ENCODE results near the gene CDKN2B-AS1. TPM values are rescaled to one million over a fixed set of nuclear protein-coding genes. Genes with fewer than 3 reads are reported as not detected.
A peak's percentile ranks its signal among the peaks of the same experiment; 100 is the strongest.
"Not testable (repeated sequence)": the region's sequence is repeated elsewhere in the genome, so short reads cannot be mapped to it uniquely, and the experiment has no call there.

Gene CDKN2B-AS1
- total and polyA plus RNA-seq, 5 donors from 2014 or later: 0.36 to 1.1 (median 0.99) TPM; not detected in 2

DNA sequence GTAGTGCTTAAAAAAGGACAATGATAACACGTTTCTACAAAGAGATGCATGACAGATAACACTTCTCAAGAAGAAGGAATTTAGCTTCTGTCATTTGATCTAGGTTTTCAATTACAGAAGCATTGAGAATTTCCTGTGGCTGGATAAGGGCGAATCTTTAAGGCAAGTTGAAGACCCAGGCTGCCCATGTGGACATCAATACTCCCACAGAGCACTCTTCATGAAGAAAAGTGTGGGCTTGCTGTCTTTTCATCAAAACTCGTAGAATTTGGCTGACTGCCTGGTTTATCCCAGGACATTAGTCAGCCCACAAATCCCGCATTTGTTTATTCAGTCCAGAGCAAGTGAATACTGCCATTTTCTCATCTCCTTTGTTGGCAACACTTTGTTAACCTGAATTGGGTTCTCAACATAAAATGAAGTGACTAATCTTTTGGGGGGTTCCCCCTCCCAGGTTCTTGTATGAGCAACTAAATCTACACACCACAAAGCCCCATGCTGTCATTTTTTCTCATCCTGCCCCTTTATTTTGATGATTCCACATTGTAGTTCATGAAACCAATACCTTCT is 57.9 kb downstream of the CDKN2B-AS1 start:
- Histone ChIP-seq H3K9me3 (ENCODE audit: control insufficient read depth in 2 of 2, low read length in 2 of 2) (no peaks in the 10 kb centered on the region), H3K27me3 (ENCODE audit: control insufficient read depth, insufficient read depth, low read length) (no peaks in the 10 kb centered on the region), H3K4me3 (ENCODE audit: low read depth, low read length) (no peak overlapping the region), H3K27ac (ENCODE audit: insufficient read depth, low read length, poor library complexity, severe bottlenecking) (no peak overlapping the region), H3K4me1 (ENCODE audit: control insufficient read depth, insufficient read depth, low read length, poor library complexity, severe bottlenecking) (peaks cover 10% of the 10 kb centered on the region), H3K36me3 (ENCODE audit: control insufficient read depth, insufficient read depth, low read length) (no peaks in the 10 kb centered on the region)
- H3K4me3 Mint-ChIP-seq: peak overlapping the region in 1 of 4 donors; percentile 40
- peak; percentile 43 to 74 for ATAC-seq (ENCODE audit: low read depth in 2 of 2)
- peaks cover 19 to 30% (median 25%) of the 10 kb centered on the region in 4 donors for H3K4me1 Mint-ChIP-seq
- DNase-seq: peak in 1 of 3 donors; percentile 74
- H3K36me3 Mint-ChIP-seq: no peaks in the 10 kb centered on the region
- H3K27me3 Mint-ChIP-seq: no peaks in the 10 kb centered on the region
- peak overlapping the region in 1 of 3 donors; percentile 21 for H3K27ac Mint-ChIP-seq
- H3K9me3 Mint-ChIP-seq: no peaks in the 10 kb centered on the region

DNA sequence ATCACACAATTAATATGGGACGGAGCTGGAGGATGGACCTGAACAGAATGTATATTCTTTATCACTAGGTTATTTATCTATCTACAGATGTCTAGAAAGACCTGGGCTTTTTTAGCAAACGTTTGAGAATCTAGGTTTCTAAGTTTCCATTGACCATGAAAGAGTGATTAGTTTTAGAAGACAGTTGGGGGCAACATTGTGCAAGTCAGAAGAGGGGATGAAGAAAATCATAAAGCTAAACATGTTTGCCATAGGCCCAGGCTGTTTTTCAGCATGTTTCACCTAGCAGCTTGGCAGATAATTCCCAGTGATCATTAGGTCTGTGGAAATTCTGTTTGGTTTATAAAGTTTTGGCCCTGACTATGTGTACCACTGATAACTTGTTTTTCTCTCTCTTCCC is 58.6 kb downstream of the CDKN2B-AS1 start:
- ATAC-seq (ENCODE audit: low read depth in 2 of 2): no peak
- Mint-ChIP-seq H3K27ac (peak overlapping the region in 2 of 3 donors; percentile 6 to 9), H3K4me3 (no peak overlapping the region), H3K36me3 (no peaks in the 10 kb centered on the region), H3K9me3 (no peaks in the 10 kb centered on the region), H3K4me1 (peaks cover 19 to 30% (median 25%) of the 10 kb centered on the region in 4 donors), H3K27me3 (no peaks in the 10 kb centered on the region)
- H3K4me3 ChIP-seq (ENCODE audit: low read depth, low read length): no peak overlapping the region
- no peaks in the 10 kb centered on the region for H3K36me3 ChIP-seq (ENCODE audit: control insufficient read depth, insufficient read depth, low read length)
- no peak overlapping the region for H3K27ac ChIP-seq (ENCODE audit: insufficient read depth, low read length, poor library complexity, severe bottlenecking)
- no peaks in the 10 kb centered on the region for H3K27me3 ChIP-seq (ENCODE audit: control insufficient read depth, insufficient read depth, low read length)
- peaks cover 10% of the 10 kb centered on the region for H3K4me1 ChIP-seq (ENCODE audit: control insufficient read depth, insufficient read depth, low read length, poor library complexity, severe bottlenecking)
- no peak for DNase-seq
- H3K9me3 ChIP-seq (ENCODE audit: control insufficient read depth in 2 of 2, low read length in 2 of 2): no peaks in the 10 kb centered on the region

DNA sequence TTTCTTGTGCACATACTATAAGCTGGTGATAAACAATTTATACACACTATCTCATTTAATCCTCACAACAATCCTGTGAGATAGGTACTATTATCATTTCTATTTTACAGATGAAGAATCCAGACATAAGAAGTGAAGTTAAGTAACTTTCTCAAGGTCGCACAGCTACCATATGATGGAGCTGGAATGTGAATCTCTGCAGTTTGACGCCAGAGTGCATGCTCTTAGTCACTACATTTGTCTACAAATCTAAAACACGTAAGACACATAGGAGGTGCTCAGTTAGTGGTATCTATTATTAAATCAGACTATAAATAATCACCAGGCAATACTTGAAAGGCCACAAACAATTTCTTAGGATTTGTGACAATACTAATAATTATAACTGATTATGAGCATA is 59.5 kb downstream of the CDKN2B-AS1 start:
- no peaks in the 10 kb centered on the region for H3K9me3 Mint-ChIP-seq
- ATAC-seq (ENCODE audit: low read depth in 2 of 2) (no peak), DNase-seq (no peak)
- Histone ChIP-seq H3K27me3 (ENCODE audit: control insufficient read depth, insufficient read depth, low read length) (no peaks in the 10 kb centered on the region), H3K9me3 (ENCODE audit: control insufficient read depth in 2 of 2, low read length in 2 of 2) (no peaks in the 10 kb centered on the region), H3K4me3 (ENCODE audit: low read depth, low read length) (no peak overlapping the region), H3K36me3 (ENCODE audit: control insufficient read depth, insufficient read depth, low read length) (no peaks in the 10 kb centered on the region), H3K4me1 (ENCODE audit: control insufficient read depth, insufficient read depth, low read length, poor library complexity, severe bottlenecking) (peaks cover 10% of the 10 kb centered on the region), H3K27ac (ENCODE audit: insufficient read depth, low read length, poor library complexity, severe bottlenecking) (no peak overlapping the region)
- H3K4me1 Mint-ChIP-seq: peaks cover 19 to 30% (median 25%) of the 10 kb centered on the region in 4 donors
- H3K27me3 Mint-ChIP-seq: no peaks in the 10 kb centered on the region
- H3K36me3 Mint-ChIP-seq: no peaks in the 10 kb centered on the region
- H3K4me3 Mint-ChIP-seq: peak overlapping the region in 1 of 4 donors; percentile 16
- H3K27ac Mint-ChIP-seq: no peak overlapping the region

DNA sequence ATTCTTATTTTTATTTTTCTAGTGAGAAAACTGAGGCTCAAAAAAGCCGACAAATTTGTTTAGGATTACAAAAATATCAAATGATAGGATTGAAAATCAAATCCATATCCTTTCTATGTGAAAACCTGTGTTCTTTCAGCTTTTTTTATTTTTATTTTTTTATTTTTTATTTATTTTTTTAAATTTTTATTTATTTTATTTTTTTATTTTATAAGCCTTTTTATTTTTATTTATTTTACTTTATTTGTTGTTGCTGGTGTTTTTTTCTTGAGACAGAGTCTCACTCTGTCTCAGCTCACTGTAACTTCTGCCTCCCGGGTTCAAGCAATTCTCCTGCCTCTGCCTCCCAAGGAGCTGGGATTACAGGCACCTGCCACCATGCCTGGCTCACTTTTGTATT is 59.9 kb downstream of the CDKN2B-AS1 start:
- Mint-ChIP-seq H3K36me3 (no peaks in the 10 kb centered on the region), H3K27ac (no peak overlapping the region), H3K4me1 (peaks cover 19 to 30% (median 25%) of the 10 kb centered on the region in 4 donors), H3K9me3 (no peaks in the 10 kb centered on the region), H3K27me3 (no peaks in the 10 kb centered on the region), H3K4me3 (no peak overlapping the region)
- Histone ChIP-seq H3K36me3 (ENCODE audit: control insufficient read depth, insufficient read depth, low read length) (no peaks in the 10 kb centered on the region), H3K27ac (ENCODE audit: insufficient read depth, low read length, poor library complexity, severe bottlenecking) (no peak overlapping the region), H3K4me1 (ENCODE audit: control insufficient read depth, insufficient read depth, low read length, poor library complexity, severe bottlenecking) (peaks cover 10% of the 10 kb centered on the region), H3K9me3 (ENCODE audit: control insufficient read depth in 2 of 2, low read length in 2 of 2) (no peaks in the 10 kb centered on the region), H3K4me3 (ENCODE audit: low read depth, low read length) (no peak overlapping the region), H3K27me3 (ENCODE audit: control insufficient read depth, insufficient read depth, low read length) (no peaks in the 10 kb centered on the region)
- ATAC-seq (ENCODE audit: low read depth in 2 of 2) (no peak), DNase-seq (no peak)

DNA sequence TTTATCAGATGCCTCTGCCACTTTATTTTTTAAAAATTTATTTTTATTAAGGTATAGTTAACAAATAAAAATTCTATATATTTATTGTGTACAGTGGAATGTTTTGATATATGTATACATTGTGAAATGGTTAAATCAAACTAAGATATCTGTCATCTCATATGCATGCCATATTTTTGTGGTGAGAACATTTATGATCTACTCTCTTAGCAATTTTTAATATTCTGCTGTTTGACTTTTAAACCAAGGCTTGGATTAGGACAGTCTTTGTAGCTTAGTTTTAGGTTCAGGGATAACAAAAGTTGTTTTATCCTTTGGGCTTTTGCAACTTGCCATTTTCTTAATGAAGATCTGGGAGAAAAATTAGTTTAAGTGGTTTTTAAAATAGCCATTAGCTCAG is 60.5 kb downstream of the CDKN2B-AS1 start:
- H3K27me3 ChIP-seq (ENCODE audit: control insufficient read depth, insufficient read depth, low read length): no peaks in the 10 kb centered on the region
- Mint-ChIP-seq H3K27me3 (no peaks in the 10 kb centered on the region), H3K27ac (no peak overlapping the region), H3K4me1 (peaks cover 19 to 30% (median 25%) of the 10 kb centered on the region in 4 donors), H3K4me3 (no peak overlapping the region), H3K9me3 (no peaks in the 10 kb centered on the region), H3K36me3 (no peaks in the 10 kb centered on the region)
- H3K4me1 ChIP-seq (ENCODE audit: control insufficient read depth, insufficient read depth, low read length, poor library complexity, severe bottlenecking): peaks cover 10% of the 10 kb centered on the region
- no peaks in the 10 kb centered on the region for H3K36me3 ChIP-seq (ENCODE audit: control insufficient read depth, insufficient read depth, low read length)
- DNase-seq: no peak
- H3K27ac ChIP-seq (ENCODE audit: insufficient read depth, low read length, poor library complexity, severe bottlenecking): no peak overlapping the region
- H3K9me3 ChIP-seq (ENCODE audit: control insufficient read depth in 2 of 2, low read length in 2 of 2): no peaks in the 10 kb centered on the region
- ATAC-seq (ENCODE audit: low read depth in 2 of 2): no peak
- H3K4me3 ChIP-seq (ENCODE audit: low read depth, low read length): no peak overlapping the region

DNA sequence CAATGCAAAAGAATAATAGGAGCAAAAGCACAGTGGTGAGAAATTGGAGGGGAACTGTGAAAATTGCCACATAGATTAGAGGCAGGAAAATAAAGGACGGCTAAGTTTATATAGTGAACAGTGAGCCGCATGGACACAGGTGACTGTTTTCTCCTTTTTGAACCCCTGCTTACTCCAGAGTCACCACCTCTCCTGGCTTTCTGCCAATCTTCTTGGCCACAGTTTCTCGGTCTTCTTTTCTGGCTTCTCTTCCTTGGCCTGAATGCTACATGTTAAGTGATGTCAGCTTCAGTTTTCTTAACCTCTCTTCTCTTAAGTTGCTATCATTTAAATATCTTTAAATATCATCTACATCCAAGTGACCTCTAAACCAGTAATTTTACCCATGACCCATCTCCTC is 61.8 kb downstream of the CDKN2B-AS1 start:
- H3K36me3 Mint-ChIP-seq: no peaks in the 10 kb centered on the region
- H3K27me3 Mint-ChIP-seq: no peaks in the 10 kb centered on the region
- Histone ChIP-seq H3K4me3 (ENCODE audit: low read depth, low read length) (no peak overlapping the region), H3K36me3 (ENCODE audit: control insufficient read depth, insufficient read depth, low read length) (no peaks in the 10 kb centered on the region), H3K27me3 (ENCODE audit: control insufficient read depth, insufficient read depth, low read length) (no peaks in the 10 kb centered on the region), H3K4me1 (ENCODE audit: control insufficient read depth, insufficient read depth, low read length, poor library complexity, severe bottlenecking) (peaks cover 4% of the 10 kb centered on the region), H3K27ac (ENCODE audit: insufficient read depth, low read length, poor library complexity, severe bottlenecking) (no peak overlapping the region), H3K9me3 (ENCODE audit: control insufficient read depth in 2 of 2, low read length in 2 of 2) (no peaks in the 10 kb centered on the region)
- H3K4me3 Mint-ChIP-seq: no peak overlapping the region
- no peak for DNase-seq
- no peak overlapping the region for H3K27ac Mint-ChIP-seq
- peaks cover 15 to 21% (median 20%) of the 10 kb centered on the region in 4 donors for H3K4me1 Mint-ChIP-seq
- no peak for ATAC-seq (ENCODE audit: low read depth in 2 of 2)
- H3K9me3 Mint-ChIP-seq: no peaks in the 10 kb centered on the region

DNA sequence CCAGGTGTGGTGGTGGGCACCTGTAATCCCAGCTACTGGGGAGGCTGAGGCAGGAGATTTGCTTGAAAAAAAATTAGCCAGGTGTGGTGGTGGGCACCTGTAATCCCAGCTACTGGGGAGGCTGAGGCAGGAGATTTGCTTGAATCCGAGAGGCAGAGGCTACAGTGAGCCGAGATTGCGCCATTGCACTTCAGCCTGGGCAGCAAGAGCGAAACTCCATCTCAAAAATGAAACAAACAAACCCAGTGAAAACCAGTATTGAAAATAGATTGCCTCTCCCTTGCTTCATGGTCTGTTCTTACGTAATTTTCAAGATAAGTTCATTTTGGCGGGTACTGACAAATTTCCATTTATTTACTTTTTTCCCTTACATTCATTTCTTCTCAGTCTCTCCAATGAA is 63.4 kb downstream of the CDKN2B-AS1 start:
- H3K36me3 Mint-ChIP-seq; DNase-seq; H3K9me3 Mint-ChIP-seq; H3K27me3 ChIP-seq (ENCODE audit: control insufficient read depth, insufficient read depth, low read length); H3K27ac Mint-ChIP-seq; H3K4me1 ChIP-seq (ENCODE audit: control insufficient read depth, insufficient read depth, low read length, poor library complexity, severe bottlenecking); H3K36me3 ChIP-seq (ENCODE audit: control insufficient read depth, insufficient read depth, low read length); H3K27ac ChIP-seq (ENCODE audit: insufficient read depth, low read length, poor library complexity, severe bottlenecking); H3K9me3 ChIP-seq (ENCODE audit: control insufficient read depth in 2 of 2, low read length in 2 of 2); H3K4me1 Mint-ChIP-seq; H3K27me3 Mint-ChIP-seq; H3K4me3 ChIP-seq (ENCODE audit: low read depth, low read length); H3K4me3 Mint-ChIP-seq; ATAC-seq (ENCODE audit: low read depth in 2 of 2): not testable (repeated sequence)

DNA sequence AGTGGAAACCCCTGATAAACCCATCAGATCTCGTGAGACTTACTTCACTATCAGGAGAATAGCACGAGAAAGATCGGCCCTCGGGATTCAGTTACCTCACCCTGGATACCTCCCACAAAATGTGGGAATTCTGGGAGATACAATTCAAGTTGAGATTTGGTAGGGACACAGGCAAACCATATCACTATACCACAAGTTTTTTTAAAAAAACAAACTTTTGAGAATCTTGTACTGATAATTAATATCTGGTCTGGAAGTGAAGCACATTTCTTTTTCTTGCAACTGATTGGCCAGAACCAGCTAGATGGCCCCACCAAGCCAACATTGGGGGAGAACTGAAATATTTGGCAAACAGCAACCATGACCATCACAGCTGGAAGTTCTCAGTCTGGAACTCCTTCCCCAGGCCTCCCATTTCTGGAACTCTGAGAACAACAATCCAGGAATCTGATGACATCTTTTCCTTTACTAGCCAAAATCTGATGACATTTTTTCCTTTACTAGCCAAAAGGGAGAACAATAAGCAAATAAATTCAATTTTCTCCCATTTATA is 66.3 kb downstream of the CDKN2B-AS1 start:
- Histone ChIP-seq H3K9me3 (ENCODE audit: control insufficient read depth in 2 of 2, low read length in 2 of 2) (no peaks in the 10 kb centered on the region), H3K36me3 (ENCODE audit: control insufficient read depth, insufficient read depth, low read length) (no peaks in the 10 kb centered on the region), H3K4me3 (ENCODE audit: low read depth, low read length) (no peak overlapping the region), H3K4me1 (ENCODE audit: control insufficient read depth, insufficient read depth, low read length, poor library complexity, severe bottlenecking) (peaks cover 9% of the 10 kb centered on the region), H3K27ac (ENCODE audit: insufficient read depth, low read length, poor library complexity, severe bottlenecking) (no peak overlapping the region), H3K27me3 (ENCODE audit: control insufficient read depth, insufficient read depth, low read length) (no peaks in the 10 kb centered on the region)
- no peak for DNase-seq
- Mint-ChIP-seq H3K4me1 (peaks cover 10 to 27% (median 18%) of the 10 kb centered on the region in 4 donors), H3K9me3 (no peaks in the 10 kb centered on the region), H3K27ac (no peak overlapping the region), H3K27me3 (no peaks in the 10 kb centered on the region), H3K4me3 (no peak overlapping the region), H3K36me3 (no peaks in the 10 kb centered on the region)
- ATAC-seq (ENCODE audit: low read depth in 2 of 2): no peak
